Stimulated activated CD8-positive, alpha-beta memory T cell treated with anti-CD3 and anti-CD28 coated beads, Interleukin-12 subunit alpha, Interleukin-12 subunit beta, amount 100 ng/mL, for 24 hours (primary cell): Measurements from ENCODE around the gene KCNJ5.

Experiments used
- DNase-seq: peaks from one replicate; pipeline ENCODE4 v3.0.0-alpha.2; 2020; ENCODE audit errors: extremely low read depth

The KCNJ5 gene

DNA sequence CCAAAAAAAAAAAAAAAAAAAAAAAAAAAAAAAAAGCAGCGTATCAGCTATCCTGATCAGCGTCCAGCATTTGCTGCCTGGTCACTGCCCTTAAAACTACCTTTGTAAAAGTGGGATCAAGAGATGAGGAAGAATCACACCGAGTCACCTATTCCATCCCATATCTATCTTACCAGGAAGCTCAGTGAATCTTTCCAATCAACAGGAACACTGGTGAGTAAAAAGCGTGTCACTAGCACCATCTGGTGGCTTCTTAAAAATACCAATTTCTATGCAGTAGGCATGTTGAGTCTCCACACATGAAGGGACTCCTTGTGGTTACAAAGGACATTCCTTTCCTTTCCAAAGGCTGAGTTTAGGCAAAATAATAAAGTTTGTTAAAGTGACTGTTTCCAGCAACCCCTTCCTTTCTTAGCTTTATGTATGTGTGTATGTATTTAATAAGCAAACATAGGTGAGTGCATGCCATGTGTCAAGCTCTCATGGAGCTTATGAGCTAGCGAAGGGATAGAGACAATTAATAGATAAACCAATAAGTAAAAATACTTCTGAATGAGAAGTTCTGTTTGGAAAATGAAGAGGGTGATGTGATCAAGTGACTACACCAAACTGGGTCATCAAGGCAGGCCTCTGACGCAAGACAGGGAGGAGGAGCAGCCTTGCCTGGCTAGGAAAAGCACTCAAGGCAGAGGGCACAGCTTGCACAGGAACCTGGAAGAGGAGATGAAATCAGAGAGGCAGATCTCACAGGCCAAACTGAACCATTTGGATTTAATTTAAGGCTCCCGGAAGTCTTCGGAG is 65.4 kb downstream of the KCNJ5 start:
- DNase-seq = no peak

DNA sequence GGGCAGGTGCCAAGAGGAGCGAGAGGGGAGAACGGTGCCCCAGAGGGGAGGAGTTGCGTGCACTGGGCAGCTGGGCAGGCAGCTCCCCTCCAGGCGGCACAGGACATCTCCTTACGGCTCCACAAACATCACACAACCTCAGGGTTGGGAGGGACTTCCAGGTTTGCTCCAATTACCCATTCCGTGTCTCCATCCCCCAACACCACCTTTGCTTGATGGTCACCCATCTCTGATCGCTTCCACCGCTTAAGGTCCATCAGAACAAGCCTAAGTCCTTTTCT is 66.0 kb downstream of the KCNJ5 start:
- DNase-seq = no peak

DNA sequence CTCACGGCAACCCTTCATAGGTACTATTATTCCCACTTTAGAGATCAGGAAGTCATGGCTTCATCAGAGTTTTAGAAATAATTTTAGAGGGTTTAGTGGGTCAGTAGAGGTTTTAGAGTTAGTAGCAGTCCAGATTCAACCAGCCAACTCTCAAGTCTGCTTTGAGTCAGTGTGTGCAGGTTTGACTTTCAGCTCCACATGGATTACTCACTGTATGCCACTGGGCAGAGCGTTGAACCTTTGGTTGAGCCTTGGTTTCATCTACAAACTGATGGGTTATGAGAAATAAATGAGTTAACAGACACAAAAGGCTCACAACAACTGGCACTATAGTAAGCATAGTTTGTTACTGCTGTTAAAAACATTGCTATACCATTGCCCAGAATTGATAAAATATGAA is 70.5 kb downstream of the KCNJ5 start:
- no peak for DNase-seq

DNA sequence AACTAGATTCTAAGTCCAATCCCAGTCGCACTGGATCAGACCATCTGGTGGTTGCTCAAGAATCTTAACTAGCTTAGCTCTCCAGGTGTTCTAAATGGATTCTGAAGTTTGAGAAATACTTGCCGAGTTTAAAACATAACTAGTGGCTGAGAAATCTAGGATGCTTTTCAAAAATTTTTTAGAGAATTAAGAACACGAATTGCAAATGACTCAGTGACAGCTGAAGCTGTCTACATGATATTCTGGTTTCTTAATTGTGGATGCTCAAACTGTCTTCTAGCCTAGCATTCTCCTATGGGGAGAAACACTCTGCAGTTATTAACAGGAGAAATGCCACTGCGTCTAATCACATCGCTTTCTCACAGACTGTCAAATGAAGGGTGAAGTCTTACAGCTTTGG is 71.7 kb downstream of the KCNJ5 start:
- DNase-seq = no peak

DNA sequence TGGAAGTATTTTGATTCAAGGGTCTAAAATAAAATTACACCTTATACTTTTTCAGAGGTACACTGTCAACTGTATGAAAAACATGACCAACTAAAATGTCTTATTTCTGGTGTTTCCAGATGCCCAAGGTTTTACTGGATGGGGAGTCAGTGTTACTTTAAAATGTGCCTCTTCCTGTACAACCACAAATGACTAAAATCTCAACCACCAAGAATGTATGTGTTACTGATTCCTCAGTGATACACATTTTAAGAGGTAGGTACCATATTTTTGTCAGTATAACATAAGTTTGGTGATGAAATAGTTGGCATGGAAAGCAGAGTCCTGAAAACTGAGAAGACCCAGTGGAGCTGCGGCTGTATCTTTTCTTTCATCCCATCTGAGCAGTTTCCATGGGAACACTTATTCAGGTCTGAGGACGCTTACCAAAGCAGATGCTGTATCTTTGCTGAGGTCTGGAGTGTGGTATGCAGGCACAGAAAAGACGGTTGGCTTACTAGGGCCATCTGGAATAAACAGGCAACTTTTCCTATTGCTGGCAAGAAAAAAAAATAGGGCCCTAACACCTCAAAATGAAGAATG is 72.7 kb downstream of the KCNJ5 start:
- DNase-seq = no peak

DNA sequence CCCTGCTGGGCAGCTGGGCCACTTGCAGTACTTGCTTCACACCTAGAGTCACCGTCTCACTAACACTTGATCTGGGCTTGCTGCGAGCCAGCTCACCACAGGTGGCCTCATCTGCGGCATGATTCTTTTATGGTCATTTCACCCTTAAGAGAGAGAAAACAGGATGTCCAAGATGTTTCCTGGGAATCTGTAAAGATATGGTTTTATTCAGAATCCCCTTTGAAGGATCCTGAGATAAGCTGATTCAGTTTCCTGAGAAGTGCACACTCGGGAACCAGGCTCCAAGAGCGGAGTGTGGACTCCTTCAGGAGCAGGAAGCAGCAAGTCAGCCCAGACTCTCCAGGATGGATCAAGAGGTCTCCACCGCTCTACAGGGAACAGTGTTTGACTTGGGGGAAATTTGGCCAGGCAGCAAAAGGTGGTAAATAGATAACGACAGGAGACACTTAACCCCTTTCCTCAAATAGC is 73.3 kb downstream of the KCNJ5 start:
- DNase-seq = no peak

DNA sequence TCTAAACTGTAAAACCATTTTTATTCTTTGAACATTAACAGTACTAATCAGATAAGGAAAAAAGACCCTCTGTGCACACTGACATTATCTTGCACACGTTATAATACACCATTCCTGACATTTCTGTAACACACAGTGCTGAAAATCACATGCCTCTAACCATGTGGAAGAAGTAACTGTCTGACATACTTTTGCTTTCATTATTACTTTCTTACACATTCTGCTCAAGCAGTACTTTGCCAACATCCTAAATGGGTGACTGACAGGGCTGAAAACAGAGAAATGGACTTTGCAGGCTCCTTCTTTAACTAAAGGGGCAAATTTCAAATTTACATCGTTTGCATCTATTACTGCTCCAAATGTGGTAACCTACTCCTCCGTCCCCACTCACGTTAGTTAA is 74.3 kb downstream of the KCNJ5 start:
- no peak for DNase-seq

DNA sequence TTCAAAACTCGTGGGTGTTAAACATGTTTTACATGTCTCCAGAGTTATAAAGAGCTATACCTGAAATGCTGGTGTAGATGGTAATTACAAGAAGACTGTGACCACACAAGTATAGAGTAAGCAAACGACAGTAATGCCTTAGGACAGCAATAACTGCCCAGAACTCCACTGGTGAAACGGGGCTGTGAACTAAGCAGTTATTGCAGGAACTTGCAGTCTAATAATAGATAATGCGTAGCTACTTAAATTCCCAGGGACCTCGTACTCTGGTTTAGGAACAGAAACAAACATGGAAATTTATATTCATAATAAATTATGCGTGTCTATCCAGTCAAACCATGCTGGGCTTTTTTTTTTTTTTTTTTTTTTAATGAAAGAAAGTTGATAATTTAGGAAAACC is 76.4 kb downstream of the KCNJ5 start:
- no peak for DNase-seq

DNA sequence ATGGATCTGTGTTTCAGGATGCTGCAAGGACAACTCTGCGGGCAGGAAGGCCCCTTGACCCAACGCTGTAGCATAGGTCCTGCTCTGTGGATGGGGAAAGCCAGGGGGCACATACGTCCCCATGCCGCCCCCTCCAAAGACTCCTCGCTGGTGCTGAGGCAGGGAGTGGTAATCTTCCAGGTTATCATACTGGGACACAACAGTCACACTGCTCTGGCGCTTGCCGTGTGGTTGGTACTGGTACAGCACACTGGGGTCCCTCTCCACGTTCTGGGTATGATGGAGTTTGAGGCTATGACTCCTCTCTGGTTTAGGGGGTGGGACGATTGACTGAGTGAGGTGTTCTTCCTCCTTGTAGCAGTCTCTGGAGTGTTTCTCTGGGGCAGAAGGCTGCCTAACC is 77.8 kb downstream of the KCNJ5 start:
- no peak for DNase-seq
